Retina (tissue), 1 donor: ENCODE measurements around the gene ASL.
"Not testable (repeated sequence)": the region's sequence is repeated elsewhere in the genome, so short reads cannot be mapped to it uniquely, and the experiment has no call there.

Experiments
- DNase-seq: peaks from one replicate; pipeline ENCODE4 v3.0.0-alpha.2; 2016

The ASL gene

DNA sequence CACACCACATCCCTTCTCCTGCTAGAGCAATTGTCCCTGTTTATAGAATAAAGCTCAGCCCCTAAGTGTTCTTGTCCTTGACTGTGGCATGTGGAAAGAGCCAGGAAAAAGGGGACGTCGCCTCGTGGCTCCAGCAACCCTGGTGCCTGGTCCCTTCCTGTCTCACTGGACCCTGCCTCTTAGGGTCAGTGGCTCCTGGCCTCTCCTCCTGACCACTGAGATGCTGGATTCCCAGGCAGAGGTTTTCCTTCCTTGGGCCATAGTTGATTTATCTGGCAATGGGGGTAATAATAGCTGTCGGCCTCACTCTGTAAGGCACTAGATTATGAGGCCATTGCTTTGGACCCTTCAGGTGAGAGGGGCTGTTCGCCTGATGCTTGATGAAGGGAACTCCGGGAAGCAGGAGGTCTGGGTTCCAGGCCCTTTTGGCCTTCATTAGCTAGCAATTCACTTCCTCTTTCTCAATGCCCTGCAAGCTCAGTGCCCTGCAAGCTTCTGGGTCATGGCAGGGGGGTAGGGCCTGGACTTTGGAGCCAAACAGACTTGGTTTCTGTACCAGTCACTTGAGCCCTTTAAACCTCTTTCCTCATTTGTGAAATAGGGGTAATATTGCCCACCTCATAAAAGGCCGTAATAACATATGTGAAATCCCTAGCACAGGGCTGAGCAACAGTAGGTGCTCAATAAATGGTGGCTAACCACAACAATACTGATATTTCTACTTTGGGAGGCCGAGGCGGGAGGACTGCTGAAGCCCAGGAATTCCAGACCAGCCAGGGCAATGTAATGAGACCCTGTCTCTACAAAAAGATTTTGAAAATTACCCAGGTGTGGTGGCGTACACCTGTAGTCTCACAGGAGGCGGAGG is 1.1 kb downstream of the ASL start:
- no peak for DNase-seq

DNA sequence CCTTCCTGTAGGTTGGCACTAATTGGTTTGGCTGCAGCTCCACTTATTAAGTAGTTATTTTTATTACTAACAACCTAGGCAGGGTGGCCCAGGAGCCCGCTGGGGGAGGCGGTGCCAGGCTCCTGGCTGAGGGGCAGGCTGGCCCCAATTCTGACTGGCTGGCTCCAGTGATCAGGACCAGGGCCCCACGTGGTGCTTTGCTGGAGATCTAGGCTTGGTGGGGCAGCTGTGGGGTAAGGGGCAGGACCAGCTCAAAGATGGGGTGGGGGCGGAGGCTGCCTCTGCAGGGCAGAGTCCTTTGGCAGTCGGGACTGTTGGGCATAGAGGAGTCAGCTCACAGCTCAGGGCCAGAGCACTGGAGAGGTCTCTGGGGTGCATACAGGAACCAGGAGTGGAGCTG is 2.4 kb downstream of the ASL start:
- no peak for DNase-seq

DNA sequence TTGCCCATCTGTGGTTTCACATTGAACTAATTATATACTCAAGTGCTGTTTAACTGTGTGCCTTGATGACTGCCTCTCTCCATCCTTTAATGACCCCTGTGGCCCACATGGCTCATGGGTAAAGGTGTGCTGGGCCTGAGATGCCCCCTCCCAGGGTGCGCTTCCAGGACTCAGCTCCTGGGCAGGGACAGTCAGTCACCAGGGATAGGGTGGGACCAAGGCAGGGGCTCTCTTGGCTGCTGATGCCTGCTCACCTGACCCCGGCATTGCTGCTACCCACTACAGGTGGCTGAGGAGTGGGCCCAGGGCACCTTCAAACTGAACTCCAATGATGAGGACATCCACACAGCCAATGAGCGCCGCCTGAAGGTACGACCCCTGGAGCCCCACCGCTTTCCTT is 6.5 kb downstream of the ASL start:
- DNase-seq = no peak

- DNase-seq = no peak
Observed at GRCh38 chr7:66082886-66083415, 7.3 kb downstream of the ASL start.

DNA sequence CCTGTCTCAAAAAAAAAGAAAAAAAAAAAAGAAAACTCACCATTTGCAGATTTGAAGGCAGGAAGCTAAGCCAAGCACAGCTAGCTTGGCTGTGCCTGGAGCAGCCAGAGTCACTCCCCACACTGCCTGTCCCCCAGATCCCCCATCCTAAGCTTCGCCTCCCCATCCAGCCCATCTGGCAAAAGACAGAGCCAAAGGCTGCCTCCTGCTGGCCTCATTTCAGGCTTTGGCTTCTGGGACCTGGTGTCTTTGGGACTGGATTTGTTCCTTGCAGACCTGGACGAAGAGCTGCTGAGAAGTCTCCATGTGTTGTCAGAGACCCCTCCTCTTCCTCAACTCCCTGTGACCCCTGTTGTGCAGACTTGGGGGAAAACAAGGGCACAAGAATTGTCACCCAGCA is 8.1 kb downstream of the ASL start:
- DNase-seq = no peak

DNA sequence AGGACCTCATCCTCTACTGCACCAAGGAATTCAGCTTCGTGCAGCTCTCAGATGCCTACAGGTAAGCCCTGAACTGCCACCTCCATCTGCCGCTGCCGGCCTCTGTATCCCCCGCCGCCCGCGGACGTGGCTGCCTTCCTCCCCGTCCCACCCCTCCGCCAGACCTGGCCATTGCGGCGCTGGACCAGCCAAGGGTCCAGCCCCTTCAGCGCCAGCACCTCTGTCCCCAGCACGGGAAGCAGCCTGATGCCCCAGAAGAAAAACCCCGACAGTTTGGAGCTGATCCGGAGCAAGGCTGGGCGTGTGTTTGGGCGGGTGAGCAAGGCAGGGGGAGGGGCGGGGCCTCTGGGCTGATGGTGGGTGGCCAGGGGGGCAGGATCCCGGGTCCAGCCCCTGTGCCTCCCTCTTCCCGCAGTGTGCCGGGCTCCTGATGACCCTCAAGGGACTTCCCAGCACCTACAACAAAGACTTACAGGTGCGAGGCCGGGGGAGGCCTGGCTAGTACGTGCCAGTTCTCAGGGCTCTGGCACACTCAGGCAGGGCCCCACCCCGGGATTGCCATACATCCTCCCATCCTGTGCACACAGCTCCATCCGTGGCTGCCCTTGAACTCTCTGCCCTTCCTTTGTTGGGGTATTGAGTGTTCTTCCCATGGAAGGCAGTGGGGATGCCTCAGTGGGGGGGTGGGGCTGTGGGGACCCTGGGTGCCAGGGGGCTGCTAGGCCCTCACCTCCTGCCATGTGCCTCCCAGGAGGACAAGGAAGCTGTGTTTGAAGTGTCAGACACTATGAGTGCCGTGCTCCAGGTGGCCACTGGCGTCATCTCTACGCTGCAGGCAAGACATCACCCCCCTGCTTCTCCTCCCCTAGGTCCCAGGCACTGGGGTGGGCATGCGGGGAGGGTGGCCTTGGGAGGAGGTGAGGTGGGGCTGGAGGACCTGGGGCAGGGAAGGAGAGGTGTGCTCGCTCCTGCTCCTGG is 13.5 kb downstream of the ASL start:
- no peak for DNase-seq

DNA sequence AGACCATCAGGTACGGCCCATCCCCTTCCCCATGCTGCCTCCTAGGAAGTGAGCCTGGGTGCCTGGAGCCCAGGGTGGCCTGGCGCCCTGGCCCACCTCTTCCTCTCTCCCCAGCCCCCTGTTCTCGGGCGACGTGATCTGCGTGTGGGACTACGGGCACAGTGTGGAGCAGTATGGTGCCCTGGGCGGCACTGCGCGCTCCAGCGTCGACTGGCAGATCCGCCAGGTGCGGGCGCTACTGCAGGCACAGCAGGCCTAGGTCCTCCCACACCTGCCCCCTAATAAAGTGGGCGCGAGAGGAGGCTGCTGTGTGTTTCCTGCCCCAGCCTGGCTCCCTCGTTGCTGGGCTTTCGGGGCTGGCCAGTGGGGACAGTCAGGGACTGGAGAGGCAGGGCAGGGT is 17.0 kb downstream of the ASL start:
- no peak for DNase-seq

DNA sequence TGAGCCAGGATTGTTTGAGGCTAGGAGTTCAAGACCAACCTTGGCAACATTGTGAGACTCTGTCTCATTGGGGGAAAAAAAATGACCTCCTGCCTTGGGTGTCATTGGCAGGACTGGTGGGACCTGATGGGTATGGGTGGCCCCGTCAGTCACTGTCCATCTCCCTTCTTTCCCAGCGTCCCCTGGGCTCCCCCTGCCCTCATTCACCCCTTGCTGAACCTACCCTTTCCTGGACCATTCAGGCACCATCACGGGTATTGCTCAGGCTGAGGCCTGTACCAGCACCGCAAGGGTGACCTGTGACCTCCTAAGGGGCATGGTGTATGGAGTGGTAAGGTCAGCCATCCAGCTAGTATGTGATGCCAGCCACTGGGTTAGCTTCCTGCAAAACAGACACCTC is 19.4 kb downstream of the ASL start:
- DNase-seq = no peak

- no peak for DNase-seq
Observed at GRCh38 chr7:66099232-66099550, 23.6 kb downstream of the ASL start.

GRCh38 chr7:66099551-66100407 is 24.2 kb downstream of the ASL start:
- peak; percentile 71 for DNase-seq

GRCh38 chr7:66100408-66101050 is 24.9 kb downstream of the ASL start:
- no peak for DNase-seq

GRCh38 chr7:66102168-66102567 is 26.5 kb downstream of the ASL start:
- DNase-seq = not testable (repeated sequence)

DNA sequence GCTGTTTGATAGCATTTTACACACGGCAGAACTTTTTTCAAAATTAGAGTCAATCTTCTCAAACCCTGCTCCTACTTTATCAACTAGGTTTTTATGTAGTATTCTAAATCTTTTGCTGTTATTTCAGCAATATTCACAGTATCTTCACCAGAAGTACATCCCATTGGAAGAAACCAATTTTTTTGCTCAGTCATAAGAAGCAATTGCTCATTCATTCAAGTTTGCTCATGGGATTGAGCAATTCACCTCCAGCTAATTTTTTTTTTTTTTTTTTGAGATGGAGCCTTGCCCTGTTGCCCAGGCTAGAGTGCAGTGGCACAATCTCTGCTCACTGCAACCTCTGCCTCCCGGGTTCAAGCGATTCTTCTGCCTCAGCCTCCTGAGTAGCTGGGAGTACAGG is 28.4 kb downstream of the ASL start:
- not testable (repeated sequence) for DNase-seq

GRCh38 chr7:66105263-66105748 is 29.7 kb downstream of the ASL start:
- no peak for DNase-seq

GRCh38 chr7:66108410-66108809 is 32.8 kb downstream of the ASL start:
- DNase-seq = not testable (repeated sequence)

DNA sequence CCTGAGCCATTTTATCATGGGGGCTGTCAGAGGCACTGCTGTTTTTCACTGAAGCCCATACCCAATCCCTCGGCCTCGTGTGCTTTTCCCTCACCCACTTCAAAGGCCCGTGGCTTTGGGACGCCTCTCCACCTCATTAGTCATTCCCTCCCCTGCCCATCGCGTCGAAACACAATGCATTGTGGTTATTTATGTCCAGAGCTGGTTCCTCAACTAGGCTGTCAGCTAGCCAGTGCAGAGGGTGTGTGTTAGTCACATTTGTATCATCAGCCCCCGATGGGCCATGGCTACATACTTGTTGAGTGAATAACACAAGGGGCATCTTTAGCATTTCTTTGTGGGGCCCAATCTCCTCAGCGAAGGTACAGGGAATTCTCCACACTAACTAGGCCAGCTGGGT is 35.2 kb downstream of the ASL start:
- no peak for DNase-seq

DNA sequence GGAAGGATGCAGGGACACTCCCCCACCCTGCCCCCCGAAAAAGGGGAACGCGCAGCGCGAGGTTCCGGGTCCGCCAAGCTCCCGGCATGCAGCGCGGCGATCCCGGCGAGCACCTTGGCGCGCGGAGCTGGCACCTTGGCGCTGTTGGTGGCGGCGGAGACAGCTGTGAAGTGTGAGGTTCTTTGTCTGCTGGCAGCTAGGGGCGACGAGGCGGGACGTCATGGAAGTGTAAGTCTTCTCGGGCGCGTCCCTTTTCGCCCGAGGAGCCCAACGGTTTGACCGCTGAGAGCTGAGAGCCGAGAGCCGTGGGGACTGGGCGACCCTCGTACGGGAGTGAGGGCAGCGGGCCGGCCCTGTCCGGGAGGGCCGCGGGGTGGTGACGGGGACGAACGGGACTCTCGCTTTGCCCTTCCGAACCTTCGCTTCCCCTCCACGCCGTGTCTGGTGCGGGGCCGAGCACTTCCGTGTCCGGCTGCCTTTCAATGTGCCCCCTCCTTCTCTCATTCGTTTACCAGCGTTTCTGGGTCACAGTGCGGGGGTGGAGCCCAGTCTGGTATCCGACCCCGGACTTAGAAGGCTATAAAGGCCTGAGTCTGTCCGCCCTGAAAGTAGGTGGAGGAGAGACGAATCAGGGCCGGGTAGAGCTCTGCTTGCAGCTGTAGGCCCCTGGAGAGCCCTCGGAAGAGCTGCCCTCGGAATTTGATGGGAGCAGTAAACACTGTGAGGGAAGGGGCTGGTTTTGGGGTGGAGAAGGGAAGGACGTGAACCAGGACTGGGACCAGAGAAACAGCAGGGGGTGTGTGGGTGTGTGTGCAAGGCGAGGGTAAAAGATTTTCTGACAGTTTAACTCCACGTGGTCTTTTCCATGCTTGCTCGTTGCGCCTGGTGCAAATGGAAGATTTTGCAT is 39.4 kb downstream of the ASL start, which contains the start of gene CRCP:
TSS of gene CRCP (plus strand) at position 105 of the 907 bp plus-strand sequence. CDS start at position 221, 116 bp downstream.
- peak; percentile 94 for DNase-seq

DNA sequence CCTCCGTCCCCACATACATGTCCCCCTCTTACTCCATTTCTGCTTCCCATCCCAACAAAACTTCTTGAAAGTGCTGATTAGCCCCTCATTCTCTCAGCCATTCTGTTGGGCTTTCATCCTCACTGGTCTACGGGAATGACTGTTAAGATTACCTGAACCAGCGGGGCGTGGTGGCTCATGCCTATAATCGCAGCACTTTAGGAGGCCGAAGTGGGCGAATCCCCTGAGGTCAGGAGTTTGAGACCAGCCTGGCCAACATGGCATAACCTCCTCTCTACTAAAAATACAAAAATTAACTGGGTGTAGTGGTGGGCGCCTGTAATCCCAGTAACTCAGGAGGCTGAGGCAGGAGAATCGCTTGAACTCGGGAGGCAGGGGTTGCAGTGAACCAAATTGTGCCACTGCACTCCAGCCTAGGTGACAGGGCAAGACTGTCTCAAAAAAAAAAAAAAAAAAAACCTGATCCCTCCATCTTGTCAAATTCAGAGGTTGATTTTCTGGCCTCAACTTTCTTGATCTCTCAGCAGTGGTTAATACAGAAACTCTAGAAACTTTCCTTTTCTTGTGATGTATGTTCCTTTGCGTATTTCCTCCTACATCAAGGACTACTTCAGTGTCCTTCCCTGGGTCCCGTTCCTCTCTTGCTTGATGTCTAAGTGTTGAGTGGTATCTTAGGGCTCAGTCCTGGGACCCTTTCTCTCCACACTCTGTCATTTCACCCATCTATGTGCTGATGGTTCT is 41.2 kb downstream of the ASL start:
- not testable (repeated sequence) for DNase-seq

DNA sequence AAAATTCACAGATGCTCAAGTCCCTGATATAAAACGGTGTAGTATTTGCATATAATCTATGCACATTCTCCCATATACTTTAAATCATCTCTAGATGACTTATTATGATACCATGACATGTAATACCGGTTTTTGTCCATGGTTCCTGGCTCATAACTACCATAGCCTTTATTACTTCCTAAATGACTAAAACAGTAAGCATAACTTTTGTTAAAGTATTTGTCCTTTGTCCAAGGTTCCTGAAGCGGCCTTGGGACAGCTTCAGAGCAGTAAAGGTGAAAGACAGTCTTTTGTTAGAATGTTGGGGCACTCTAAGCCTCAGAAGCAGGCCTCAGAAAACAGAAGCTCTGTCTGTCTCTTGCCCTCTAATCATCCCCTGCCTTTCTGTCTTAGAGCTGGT is 43.0 kb downstream of the ASL start:
- no peak for DNase-seq
